ENCODE results near the gene APBA2.

APBA2 gene

DNA sequence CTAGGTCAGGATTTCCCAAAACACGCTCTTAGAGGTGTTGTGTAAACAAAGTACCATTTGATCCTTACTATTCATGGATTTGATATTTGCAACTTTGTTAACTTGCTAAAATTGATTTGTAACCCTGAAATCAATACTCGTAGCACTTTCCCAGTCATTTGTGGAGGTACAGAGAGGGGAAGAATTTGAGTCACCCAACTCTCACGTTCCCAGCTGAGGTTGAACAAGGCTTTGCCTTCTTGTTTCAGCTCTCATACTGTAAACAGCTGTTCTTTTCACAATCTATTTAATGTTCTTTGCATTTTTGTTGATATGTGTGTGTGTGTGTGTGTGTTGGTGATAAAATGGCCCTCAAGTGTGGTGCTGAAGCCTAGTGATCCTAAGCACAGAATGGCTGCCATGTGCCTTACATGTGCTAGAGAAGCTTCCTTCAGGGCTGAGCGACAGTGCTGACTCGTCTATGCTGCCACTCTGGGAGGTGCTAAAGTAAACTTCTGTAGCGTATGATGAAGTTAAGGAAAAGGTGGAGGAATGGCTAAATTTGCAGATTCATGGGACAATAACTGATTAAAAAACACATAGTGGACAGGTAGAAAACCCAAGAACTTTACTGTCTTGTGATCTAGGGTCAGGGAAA is 173.2 kb downstream of the APBA2 start:
- no peak for DNase-seq (ENCODE audit: low read depth)

DNA sequence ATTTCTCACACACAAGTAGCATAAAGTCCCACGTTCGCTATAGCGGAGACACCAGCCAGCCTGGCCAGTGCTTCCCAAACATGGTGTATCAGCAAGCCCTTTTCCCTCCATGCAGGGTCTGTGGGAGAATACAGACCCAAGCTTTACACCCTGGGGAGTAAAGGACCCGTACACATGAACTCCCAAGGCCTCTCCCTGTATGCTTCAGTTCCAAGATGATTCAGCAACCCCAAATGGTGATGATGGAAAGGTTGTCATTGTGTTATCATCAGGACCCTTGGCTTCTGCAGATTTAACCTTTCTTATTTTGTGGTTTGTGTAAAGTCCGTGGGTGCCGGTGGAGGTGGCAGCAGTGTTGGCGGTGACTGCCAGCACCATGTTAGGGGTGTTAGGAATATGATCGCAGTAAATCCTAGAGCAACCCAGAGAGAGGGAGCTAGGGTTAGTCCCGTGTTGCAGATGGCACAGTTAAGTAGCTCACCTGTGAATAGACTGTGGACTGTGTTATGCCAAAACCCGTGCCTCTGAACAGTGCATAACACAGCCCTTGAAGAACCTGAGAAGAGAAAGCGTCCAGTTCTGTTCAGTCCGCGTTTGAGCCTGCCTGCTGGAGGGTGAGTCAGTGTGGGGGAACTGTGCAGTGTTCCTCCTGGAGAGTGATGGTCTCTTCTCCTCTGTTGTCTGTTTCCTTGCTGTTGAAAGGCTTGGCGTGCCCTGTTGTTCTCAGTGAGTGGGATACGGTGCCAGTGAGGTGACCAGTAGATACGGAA is 174.3 kb downstream of the APBA2 start:
- DNase-seq (ENCODE audit: low read depth) = no peak

DNA sequence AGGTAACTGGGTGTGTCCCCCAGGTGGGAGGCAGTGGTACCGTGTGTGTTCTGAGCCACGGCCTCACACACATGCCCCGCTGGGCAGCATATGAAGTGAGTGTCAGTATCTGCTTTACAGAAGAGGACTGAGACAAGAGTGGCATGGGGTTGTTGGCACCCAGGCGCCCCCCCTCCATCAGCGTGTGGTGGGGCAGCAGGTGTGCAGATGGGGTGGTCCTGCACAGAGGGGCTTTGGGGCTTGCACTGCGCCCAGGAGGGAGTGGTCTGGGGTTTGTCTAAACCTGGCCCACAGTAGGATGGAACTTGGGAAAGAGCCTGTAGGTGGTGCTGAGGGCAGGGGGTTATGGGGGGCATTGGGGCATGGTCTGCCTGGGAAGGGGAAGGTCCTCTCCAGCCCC is 176.0 kb downstream of the APBA2 start:
- no peak for DNase-seq (ENCODE audit: low read depth)

DNA sequence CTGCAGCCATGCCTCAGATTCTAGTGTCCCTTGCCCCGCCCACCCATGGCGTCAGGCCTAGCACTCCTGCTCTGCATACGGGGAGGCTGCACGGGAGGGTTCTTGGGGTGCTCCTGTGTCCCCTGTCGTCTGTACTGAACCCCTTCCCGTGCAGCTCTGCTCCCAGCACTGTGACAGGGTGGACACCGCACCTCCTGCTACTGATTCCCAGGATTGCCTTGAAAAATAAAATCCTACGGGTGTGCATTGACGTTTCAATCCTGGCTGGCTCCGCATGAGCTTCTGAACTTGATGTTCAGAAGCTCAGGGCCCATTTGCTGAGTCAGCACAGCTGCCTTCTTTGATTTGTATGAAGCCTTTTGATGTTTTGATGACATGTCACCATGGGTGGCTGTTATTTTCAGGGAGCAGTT is 176.4 kb downstream of the APBA2 start:
- DNase-seq (ENCODE audit: low read depth) = no peak

DNA sequence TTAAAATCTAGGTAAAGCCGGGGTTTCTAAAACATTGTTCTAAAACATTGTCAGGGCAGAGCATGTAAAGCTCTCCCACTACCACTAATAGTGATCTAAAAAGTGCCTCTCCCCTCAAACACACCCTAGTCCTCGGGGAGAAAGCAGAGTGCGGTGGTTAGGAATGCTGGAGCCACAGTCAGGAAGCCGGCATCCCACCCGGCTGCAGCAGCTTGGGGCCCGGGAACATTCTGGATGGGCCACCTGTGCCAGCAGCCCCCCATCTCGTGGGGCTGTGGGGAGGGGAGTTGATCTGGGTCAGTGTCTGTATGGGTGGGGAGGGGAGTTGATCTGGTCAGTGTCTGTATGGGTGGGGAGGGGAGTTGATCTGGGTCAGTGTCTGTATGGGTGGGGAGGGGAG is 176.9 kb downstream of the APBA2 start:
- DNase-seq (ENCODE audit: low read depth) = no peak

DNA sequence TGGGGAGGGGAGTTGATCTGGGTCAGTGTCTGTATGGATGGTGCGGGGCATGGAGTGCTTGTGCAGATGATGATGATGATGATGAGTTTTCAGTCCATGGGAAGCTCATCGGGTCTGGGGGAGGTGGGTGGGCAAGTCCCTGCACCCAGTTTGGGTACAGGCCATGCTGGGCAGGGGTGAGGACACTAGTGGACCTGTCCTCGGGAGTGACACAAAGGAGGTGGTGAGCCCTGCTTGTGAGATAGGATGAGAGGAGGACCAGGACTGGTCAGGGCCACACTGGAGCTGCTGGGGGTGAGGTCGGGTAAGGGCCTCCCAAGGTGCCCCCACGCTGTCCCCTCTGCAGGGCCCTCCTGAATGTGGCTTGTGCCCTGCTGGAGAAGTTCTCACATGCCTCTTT is 177.9 kb downstream of the APBA2 start:
- DNase-seq (ENCODE audit: low read depth) = no peak

DNA sequence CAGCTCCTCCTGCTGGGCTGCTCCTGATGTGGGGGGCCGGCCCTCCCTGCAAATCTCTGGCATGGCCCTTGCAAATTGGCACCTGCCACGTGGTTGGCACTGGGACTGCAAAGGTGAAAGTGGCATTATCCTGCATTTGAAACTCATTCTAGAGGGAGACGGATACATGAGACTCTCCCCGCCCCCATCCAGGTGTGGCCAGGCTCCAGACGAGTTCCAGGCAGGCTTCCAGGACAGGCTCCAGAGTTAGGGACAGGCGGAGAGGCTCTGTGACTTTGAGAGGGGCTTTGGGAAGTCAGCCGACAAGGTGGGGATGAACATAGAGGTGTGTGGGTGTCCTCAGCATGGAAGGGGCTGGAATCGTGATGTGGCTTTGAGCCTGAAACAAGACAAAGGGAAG is 178.5 kb downstream of the APBA2 start:
- no peak for DNase-seq (ENCODE audit: low read depth)

DNA sequence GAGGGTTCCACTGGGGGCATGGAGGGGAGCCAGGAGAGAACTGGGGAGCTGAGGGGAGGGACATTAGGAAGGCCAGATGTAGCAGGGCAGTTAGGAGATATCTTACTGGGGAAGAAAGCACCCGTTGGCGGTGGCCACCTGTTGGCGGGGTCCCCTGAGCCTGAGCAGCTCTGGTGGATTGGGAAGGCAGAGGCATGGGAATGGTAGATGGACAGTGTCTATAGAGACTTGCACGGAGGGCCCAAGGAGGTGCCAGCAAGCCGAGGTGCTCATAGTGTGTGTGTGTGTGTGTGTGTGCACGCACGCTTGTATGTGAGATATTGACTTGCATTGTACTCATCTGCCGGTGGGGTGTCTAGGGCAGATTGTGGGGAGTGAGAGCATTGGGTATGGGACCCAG is 179.0 kb downstream of the APBA2 start:
- no peak for DNase-seq (ENCODE audit: low read depth)

DNA sequence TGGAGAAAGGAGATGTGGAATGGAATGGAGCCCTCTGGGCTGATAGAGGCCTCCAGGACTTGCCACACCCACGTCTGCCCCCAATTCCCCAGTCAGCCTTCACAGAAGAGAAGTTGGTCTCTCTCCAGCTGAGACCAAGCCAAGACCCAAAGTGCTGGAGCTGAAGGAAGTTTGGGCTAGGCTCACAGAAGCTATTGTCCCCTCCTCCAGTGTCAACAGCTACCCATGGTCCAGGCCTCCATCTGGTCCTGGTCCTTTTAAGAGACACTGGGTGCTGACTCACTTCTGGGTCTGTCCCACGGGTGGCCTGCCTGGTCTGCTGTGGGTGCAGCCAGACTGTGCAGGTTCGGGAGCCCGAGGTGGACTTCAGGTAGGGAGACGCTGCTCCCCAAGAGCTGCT is 179.8 kb downstream of the APBA2 start:
- DNase-seq (ENCODE audit: low read depth) = no peak

DNA sequence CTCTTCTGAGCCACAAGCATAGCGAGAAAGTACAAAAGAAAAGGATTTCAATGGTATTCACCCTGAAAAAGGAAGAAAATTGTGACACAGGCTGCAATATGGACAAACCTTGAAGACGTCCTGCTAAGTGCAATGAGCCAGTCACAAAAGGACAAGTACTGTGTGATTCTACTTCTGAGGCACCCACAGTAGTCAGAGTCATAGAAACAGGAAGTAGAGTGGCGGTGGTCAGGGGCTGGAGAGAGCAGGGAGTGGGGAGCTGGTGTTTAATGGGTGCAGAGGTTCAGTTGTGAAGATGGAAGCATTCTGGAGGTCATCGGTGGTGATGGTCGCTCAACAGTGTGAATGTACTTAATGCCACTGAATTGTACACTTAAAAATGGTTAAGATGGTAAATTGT is 180.5 kb downstream of the APBA2 start:
- DNase-seq (ENCODE audit: low read depth) = no peak

DNA sequence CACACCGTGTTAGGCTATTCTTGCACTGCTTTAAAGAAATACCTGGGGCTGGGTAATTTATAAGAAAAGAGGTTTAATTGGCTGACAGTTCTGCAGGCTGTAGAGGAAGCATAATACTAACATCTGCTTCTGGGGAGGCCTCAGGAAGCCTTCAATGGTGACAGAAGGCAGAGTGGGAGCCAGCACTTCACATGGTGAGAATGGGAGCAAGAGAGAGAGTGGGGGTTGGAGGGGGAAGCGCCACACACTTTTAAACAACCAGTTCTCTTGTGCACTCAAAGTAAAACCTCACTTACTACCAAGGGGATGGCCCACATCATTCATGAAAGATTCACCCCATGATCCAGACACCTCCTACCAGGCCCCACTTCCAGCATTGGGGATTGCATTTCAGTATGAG is 181.1 kb downstream of the APBA2 start:
- no peak for DNase-seq (ENCODE audit: low read depth)

DNA sequence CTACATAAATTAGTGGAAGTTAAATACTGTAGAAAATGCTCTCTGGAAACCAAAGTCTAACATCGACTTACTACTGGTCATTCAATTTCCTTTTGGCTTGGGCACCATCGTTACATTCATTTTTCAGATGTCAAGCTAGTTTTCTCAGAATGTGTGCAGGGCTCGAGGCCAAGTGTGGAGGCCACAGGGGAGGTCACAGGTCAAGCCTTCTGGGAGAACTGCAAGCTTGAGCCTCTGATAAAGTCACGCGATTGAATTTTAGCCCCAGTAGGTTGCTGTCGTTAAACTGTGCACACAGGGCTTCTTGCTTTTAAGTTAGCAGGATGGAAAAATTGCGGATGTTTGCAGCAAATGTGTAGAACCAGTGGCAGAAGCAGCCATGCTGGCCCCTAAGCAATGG is 182.2 kb downstream of the APBA2 start:
- DNase-seq (ENCODE audit: low read depth) = no peak

DNA sequence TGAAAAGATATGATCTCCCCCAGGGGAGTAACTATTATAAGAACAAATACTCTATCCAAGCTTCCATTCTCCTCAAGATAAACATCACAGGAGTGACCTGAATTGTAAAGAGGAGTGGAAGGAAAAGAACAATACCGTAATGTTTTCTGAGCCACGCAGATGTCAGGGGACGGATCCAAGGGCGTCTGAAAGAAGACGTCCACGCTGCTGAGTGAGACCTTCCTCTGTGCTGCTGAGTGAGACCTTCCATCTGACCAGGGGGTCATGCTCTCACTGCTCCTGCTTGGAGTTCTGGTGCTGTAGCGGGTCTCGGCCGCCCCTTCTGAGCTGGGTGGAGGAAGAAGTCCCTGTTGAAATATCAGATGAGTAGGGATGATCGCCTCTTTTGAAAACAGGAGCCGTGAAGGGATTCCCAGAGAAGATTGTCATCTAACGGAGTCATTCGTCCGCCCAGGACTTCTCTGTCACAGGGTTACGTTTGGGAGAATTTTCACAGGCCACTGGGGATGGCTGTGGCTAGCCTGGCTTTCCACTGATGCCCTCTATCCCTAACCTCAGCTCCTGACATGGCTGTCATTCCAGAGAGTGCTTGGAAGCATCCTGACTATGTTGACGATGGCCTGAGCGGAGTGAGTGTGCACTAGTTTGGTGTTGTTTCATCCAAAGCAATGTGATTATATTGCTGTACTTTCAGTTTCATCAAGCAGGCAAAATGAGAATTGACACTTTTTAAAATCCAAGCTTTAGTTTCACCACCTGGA is 184.9 kb downstream of the APBA2 start:
- DNase-seq (ENCODE audit: low read depth) = no peak

DNA sequence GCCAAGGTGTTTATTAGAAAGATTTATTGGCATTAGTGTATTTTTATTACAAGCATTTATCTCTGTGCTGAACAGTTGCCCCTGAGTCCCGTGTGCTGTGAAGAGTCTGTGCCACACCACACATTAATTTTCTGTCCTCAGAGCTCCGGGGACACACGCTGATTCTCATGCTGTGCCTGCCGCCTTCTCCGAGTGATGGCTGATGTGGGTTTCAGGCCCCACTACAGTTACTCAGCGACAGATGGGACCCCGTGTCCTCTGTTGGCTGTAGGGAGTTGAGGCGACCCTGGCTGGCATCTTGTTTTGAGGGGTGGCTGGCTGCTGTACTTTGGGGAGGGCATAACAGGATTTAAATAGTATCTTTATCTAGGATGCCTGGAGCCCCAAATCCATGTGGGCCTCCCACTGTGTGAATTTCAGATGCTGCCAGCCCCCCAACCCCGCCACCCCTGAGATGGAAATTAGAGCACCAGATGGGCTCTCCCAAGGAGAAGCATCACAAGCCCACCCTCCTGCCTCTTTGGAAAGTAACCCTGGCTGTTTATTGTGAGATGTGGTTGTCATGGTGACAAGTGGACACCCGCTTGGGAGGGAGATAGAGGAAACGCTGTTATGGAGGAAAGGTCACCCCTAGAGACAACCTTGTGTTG is 185.6 kb downstream of the APBA2 start:
- no peak for DNase-seq (ENCODE audit: low read depth)

DNA sequence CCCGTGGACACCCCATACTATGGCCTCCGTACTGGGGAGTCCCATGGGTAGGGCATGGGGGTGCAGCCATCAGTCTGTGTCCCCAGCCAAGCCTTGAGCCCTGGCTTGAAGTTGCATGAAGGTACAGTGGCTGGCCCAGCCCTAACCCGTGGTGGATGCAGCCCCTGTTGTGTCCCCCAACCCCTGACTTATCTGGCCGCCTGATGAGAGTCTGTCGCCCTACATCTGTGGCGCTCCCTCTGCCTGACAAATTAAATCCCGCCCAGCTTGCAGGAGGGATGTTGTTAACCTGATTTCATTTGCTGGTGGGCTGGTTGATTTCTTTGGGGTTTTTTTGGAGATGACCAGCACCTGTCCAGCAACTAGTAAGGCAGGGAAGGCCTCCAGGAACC is 186.1 kb downstream of the APBA2 start:
- DNase-seq (ENCODE audit: low read depth) = no peak

DNA sequence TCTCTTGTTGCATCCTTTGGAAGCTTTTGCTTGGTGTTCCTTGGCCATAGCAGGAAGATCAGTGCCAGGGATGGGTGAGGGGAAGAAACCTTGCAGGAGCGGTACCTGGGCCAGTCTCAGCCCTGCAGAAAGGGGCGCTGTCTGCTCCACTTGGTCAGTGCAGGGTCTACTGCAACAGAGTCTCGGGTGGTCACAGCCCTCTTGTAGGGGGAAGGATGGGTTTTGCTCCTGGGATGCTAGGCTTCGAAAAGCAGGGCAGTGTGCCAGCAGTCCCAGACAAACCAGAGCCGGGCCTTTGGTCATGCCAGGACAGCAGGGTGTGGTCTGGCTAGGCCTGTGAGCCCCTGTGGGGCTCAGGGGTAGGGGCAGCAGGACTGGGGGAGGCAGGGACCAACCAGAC is 186.7 kb downstream of the APBA2 start:
- no peak for DNase-seq (ENCODE audit: low read depth)

DNA sequence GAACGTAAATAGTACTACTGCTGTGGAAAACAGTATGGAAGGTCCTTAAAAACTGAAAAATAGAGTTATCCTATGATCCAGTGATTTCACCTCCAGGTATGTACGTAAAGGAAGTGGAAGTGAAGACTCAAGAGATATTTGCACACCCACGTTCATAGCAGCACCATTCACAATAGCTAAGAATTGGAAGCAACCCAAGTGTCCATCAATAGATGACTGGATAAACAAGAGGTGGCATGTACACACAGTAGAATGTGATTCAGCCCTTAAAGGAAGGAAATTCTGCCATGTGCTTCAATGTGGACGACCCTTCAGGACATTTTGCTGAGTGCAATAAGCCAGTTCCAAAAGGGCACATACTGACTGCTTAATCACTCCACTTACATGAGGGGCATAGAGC is 188.3 kb downstream of the APBA2 start:
- no peak for DNase-seq (ENCODE audit: low read depth)

DNA sequence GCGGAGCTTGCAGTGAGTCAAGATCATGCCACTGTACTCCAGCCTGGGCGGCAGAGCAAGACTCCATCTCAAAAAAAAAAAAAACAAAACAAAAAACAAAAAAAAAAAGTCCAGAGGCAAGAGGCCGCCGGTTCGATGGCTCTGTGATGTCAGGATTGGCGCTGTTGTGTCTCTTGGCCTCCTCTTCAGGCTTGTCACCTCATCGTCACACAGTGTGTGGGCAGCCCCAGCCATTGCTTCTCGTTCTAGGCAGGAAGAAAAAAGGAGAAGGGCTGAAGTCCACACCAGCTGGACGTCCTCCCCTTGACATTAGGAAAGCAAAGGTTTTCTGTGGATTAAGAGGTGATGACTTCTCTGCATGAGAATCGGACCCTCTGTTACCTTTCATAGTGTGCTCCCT is 192.8 kb downstream of the APBA2 start:
- no peak for DNase-seq (ENCODE audit: low read depth)

DNA sequence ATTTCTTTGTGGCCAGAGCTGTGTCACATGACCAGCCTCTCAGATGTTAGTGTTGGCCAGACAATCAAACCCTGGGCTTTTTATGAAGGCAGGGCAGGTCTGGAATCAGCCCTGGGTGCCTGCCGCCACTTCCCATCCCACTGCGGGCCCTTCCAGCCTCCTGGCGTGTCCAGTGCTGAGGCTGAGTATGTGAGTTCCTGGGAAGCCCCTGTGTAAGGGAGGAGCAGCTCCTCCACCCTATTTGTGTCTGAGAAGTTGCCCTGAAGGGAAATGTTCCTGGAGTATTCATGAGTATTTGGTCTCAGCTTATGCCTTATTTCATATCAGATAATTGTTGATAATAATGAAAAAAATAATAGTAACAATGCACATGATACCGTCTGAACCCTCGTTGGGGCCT is 193.7 kb downstream of the APBA2 start:
- no peak for DNase-seq (ENCODE audit: low read depth)

DNA sequence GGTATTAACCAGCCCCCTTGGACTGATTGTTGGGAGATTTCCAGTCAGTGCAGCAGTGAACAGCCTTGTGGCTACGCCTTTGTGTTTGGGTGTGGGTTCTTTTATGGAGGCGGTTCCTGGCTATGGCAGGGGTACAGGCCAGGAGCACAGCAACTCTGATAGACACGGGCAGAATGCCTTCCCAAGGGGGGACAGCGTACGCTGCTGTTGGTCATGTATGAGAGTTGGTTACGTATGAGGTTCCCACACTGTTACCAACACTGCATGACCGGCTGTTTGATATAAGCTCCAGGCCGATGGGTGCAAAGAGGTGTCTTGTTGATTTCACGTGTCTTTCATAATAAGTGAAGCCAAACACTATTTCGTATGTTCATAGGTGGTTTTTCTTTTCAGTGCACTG is 196.0 kb downstream of the APBA2 start:
- no peak for DNase-seq (ENCODE audit: low read depth)

DNA sequence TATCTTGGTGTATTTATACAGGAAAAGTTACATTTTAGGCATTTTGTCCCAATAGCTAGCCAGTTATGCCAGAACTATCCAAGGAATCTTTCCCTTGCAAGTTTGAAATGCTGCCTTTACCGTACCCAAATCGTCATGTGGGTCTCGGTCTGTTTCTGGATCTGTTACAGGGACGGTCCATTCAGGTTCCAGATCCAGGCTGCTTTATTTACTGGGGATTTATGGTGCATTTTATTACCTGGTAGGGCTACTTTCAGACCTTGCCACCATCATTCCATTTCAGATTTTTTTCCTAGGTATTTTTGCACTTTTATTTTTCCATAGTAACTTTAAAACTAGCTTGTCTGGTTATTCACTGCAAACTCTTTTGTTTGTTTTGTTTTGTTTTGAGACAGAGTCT is 197.4 kb downstream of the APBA2 start:
- no peak for DNase-seq (ENCODE audit: low read depth)

DNA sequence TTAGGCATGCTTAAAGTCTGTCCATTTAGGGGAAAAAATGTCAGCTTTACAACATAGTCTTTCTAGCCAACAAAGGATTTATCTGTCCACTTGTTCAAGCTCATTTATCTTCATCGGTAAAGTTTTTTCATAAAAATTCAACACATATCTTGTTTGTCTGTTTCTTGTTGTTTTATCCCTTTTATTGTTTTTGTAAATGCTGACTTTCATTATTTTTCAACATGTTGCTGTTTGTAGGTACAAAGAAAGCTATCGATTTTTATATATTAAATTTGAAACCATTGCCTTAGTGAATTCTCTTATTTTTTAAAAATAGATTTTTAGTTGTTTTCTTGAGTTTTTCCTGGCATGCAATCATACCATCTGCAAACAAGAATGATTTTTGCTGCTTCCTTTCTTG is 198.1 kb downstream of the APBA2 start:
- no peak for DNase-seq (ENCODE audit: low read depth)

DNA sequence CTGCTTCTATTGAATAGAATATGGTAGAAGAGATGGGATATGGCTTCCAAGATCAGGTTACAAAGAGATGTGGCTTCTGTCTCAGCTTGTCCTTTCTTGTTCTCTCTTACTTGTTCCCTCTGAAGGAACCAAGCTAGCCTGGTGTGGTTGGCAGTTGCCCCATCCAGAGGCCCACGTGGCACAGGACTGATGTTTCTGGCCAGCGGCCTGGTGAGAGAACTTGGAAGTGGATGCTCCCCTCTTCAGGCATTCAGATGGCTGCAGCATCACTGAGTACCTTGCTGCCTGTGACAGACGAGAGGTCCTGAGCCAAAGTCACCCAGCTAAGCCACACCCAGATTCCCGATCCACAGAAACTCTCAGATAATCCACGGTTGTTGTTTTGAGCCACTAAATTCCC is 200.2 kb downstream of the APBA2 start:
- no peak for DNase-seq (ENCODE audit: low read depth)

Measured in activated gamma-delta T cell treated with anti-CD3 and anti-CD28 coated beads, Interleukin-2, amount 50 U/mL, for 16 hours (primary cell).